Epithelial cell of proximal tubule (primary cell): Measurements from ENCODE around the gene PACSIN1. TPM values are rescaled to one million over a fixed set of nuclear protein-coding genes. Genes with fewer than 3 reads are reported as not detected.

Source experiments
- DNase-seq: peaks from one replicate; pipeline ENCODE4 v3.0.0-alpha.2; 2011; ENCODE audit warnings: low read depth
- H3K4me3 ChIP-seq: 2 replicates; pipeline ENCODE4 v1.5.1; 2011; ENCODE audit warnings: low read depth, mild to moderate bottlenecking, low read length
- CTCF ChIP-seq: conservative IDR thresholded peaks from 2 replicates; pipeline ENCODE4 v1.5.1; 2012; ENCODE audit warnings: low read depth, mild to moderate bottlenecking, low read length
- total RNA-seq: library from RNA; depleted of rRNA; stranded (reverse); fragments of >200 nt; gene quantifications from 2 replicates; pipeline ENCODE4 v1.2.3, GENCODE V29; 2015

Gene PACSIN1
- total RNA-seq, 1 donor from 2014 or later, result 1.9 TPM

DNA sequence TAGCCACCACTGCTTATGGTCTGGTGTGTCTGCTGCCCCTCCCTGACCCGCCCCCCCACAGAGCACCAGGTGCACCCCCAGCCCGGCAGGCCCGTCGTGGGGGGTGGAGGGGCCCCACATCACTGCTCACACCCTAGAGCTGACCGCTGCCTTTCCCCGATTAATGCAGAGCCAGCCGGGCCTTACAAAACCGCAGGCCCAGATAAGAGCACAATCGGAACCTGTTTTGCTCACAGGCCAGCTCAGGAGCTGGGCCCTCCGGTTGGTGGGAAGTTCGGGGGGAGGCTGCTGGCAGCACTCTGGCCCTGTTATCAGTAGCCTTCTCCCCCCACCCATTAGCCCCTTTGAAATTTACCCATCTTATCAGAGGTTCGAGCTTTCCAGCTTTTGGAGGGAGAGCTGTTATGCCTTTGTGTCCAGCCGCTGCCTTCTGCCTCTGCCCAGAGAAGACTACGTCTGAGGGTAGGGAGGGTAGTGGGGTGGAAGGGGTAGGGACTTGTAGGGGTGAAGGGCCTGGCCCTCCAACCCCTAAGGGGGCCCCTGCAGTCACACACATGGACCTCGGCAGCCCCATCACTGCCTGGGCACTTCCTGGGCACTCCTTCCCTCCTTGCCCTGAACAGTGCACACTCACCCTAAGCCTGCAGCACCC lies 97.1 kb downstream of the PACSIN1 start:
- no peak for TF ChIP-seq CTCF
- no peak for DNase-seq
- no peak overlapping the region for H3K4me3 ChIP-seq

GRCh38 chr6:34563513-34563870 lies 97.6 kb downstream of the PACSIN1 start:
- no peak for DNase-seq
- no peak for TF ChIP-seq CTCF
- no peak overlapping the region for H3K4me3 ChIP-seq

- no peak for DNase-seq
- TF ChIP-seq CTCF, result no peak
These were observed 98.3 kb downstream of the PACSIN1 start for GRCh38 chr6:34564181-34564580.

DNA sequence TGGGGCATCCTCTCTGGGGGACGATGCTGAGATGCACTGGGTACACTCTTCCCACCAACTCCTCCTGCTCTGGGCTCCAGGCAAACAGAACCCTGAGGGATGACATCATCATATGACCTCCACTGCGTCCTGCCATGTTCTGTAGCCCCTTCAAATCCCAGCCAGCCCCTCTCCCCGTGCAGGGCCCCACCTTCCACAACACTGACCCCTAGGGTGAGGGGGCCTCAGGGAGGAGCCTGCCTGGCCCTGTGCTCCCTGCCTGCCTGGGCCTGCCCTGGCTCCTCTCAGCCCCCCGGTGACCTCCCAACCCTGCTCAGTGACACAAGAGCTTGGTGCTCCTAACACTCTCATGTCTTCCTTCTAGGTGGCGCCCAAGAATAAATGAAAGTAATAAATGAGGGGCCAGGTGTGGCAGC lies 99.9 kb downstream of the PACSIN1 start:
- no peak overlapping the region for H3K4me3 ChIP-seq
- TF ChIP-seq CTCF, result no peak
- no peak for DNase-seq

More at GRCh38 chr6:34564181-34564580, 98.3 kb downstream of the PACSIN1 start:
- no peak overlapping the region for H3K4me3 ChIP-seq

GRCh38 chr6:34566830-34567546 lies 101.1 kb downstream of the PACSIN1 start:
- H3K4me3 ChIP-seq, result no peak overlapping the region
- no peak for DNase-seq
- TF ChIP-seq CTCF, result no peak

DNA sequence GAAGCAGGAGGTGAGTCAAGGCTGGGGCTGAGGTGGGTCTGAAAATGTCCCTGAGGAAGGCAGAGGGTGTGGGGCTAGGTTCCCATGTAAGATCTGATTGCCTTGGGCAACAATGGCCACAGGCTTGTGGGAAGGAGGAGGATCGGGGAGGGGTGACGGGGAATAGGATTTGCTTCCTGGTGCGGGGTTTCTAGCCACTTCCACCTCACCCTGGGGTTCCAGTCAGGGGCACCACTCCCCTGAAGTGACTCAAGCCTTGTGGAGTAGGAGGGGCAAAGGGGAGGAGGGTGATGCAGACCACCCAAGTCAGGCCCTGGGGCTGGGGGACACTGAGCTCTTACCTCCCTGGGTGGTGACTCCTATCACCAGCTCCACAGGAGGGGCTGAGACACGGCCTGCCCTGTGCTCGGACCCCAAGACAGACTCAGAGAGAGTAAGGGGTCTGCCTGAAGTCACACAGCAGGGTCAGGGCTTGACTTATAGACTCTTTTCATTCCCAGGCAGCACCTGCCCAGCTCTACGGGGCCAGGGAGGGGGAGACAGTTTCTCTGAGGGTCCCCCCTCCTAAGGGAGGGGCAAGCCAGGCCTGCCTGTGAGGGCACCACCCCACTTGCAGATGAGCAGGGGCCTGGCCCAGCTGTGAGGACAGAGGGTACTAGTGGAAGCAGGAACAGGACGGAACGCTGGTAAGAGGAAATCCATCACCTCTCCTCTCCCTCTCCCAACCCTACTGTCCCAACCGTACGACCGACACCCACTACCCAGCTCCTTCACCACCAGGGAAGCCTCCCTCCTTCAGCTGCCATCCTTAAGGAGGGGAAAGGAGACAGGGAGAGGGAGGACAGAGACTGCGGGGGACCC lies 102.7 kb downstream of the PACSIN1 start:
- no peak overlapping the region for H3K4me3 ChIP-seq
- DNase-seq, result no peak
- no peak for TF ChIP-seq CTCF
